NCI-H526 treated with DMSO at 0.1 percent for 48 hours (cell line): Measurements from ENCODE around the gene VWA5B1.

ENCODE experiments used
- DNase-seq: peaks from one replicate; lab custom pipeline; 2025; lab: John Stamatoyannopoulos, UW

Gene VWA5B1

GRCh38 chr1:20395255-20395654, 104.6 kb downstream of the VWA5B1 start:
- DNase-seq = no peak

- DNase-seq = no peak
Measured at GRCh38 chr1:20398744-20399143, 108.1 kb downstream of the VWA5B1 start.

- no peak for DNase-seq
Measured at GRCh38 chr1:20399196-20399595, 108.5 kb downstream of the VWA5B1 start.

- DNase-seq = no peak
Measured at GRCh38 chr1:20399606-20400180, 109.0 kb downstream of the VWA5B1 start.

GRCh38 chr1:20400341-20401177, 109.9 kb downstream of the VWA5B1 start:
- DNase-seq = no peak

- DNase-seq = no peak
Measured at GRCh38 chr1:20401405-20402010, 110.8 kb downstream of the VWA5B1 start.

- no peak for DNase-seq
Measured at GRCh38 chr1:20402585-20403422, 112.1 kb downstream of the VWA5B1 start.

- no peak for DNase-seq
Measured at GRCh38 chr1:20403423-20404145, 112.9 kb downstream of the VWA5B1 start.

GRCh38 chr1:20404466-20404865, 113.8 kb downstream of the VWA5B1 start:
- DNase-seq = no peak
